Measurements from ENCODE around the gene PDE4B.

PDE4B gene

DNA sequence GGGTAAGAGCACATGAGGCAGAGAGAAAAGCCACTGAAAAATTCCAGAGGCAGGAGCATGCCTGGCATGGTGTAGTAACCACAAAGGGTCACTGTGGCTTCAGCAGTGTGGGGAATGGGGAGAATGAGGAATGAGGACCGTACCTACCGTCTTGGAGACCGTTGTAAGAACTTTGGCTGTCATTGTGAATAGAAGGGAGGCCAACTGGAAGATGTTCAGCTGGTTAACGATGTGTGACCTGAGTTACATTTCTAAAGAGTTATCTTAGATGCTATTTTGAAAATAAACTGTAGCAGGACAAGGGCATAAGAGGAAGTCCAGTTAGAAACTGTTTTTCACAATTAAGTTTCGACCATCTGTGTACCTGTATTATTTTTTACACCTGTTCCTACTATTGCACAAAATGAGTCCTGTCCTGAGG lies 375.8 kb downstream of the PDE4B start:
- no peaks in the 10 kb centered on the region for H3K36me3 ChIP-seq
- TF ChIP-seq, protein P1, sequence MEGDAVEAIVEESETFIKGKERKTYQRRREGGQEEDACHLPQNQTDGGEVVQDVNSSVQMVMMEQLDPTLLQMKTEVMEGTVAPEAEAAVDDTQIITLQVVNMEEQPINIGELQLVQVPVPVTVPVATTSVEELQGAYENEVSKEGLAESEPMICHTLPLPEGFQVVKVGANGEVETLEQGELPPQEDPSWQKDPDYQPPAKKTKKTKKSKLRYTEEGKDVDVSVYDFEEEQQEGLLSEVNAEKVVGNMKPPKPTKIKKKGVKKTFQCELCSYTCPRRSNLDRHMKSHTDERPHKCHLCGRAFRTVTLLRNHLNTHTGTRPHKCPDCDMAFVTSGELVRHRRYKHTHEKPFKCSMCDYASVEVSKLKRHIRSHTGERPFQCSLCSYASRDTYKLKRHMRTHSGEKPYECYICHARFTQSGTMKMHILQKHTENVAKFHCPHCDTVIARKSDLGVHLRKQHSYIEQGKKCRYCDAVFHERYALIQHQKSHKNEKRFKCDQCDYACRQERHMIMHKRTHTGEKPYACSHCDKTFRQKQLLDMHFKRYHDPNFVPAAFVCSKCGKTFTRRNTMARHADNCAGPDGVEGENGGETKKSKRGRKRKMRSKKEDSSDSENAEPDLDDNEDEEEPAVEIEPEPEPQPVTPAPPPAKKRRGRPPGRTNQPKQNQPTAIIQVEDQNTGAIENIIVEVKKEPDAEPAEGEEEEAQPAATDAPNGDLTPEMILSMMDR (IDR thresholded peaks at IDR 0.05; ENCODE audit: low read depth, low read length), result no peak
- no peaks in the 10 kb centered on the region for H3K4me1 ChIP-seq
- no peaks in the 10 kb centered on the region for H3K27me3 ChIP-seq
- no peaks in the 10 kb centered on the region for H3K9me3 ChIP-seq
- no peak overlapping the region for H3K4me3 ChIP-seq (ENCODE audit: low read depth, low read length)
- DNase-seq, result no peak

DNA sequence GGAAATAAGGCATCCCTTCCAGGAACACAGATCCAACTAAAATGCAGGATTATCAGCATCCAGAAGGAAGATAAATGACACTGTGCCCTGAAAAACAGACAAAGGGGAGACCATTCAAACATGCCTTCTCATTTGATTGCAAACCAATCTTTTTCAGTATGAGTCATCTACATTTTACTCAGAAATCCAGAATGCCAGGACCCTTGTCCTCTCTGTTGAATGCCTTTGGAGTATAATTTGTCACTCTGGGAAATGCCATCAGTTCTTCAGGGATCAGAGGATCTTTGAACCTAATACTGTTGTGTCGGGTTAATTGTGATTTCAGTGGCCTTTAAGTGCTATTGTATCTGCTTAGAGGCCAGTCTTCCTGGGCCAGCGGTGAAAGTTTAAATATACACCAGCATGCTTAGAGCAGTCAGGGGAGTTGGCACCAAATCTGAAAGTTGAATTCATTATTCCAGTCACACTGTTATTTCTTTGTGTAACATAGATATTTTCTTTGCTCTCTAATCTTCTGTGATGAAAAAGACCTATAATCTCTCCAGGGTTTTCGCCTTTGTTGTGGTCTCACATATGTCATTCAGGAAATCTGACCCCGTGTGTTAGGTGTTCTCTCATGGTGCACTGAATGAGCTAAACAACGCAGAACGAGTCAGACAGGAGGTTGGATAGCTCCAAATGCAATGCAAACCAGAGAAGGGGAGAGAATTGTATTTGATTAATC lies 376.4 kb downstream of the PDE4B start:
- no peak for DNase-seq
- TF ChIP-seq, protein P1 (IDR thresholded peaks at IDR 0.05; ENCODE audit: low read depth, low read length), result no peak
- Histone ChIP-seq H3K27me3 (no peaks in the 10 kb centered on the region), H3K9me3 (no peaks in the 10 kb centered on the region), H3K36me3 (no peaks in the 10 kb centered on the region), H3K4me1 (no peaks in the 10 kb centered on the region), H3K4me3 (ENCODE audit: low read depth, low read length) (no peak overlapping the region)

DNA sequence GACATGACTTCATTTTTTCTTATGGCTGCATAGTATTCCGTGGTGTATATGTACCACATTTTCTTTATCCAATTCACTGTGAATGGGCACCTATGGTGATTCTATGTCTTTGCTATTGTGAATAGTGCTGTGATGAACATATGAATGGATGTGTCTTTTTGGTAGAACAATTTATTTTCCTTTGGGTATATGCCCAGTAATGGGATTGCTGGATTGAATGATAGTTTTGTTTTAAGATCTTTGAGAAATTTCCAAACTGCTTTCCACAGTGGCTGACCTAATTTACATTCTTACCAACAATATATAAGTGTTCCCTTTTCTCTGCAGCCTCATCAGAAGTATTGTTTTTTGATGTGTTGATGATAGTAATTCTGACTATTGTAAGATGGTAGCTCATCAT lies 379.6 kb downstream of the PDE4B start:
- H3K36me3 ChIP-seq, result no peaks in the 10 kb centered on the region
- no peaks in the 10 kb centered on the region for H3K27me3 ChIP-seq
- H3K9me3 ChIP-seq, result no peaks in the 10 kb centered on the region
- TF ChIP-seq, protein P1 (IDR thresholded peaks at IDR 0.05; ENCODE audit: low read depth, low read length), result no peak
- H3K4me1 ChIP-seq, result peaks cover 5% of the 10 kb centered on the region; the same call in 1 of the 2 replicates
- DNase-seq, result no peak
- no peak overlapping the region for H3K4me3 ChIP-seq (ENCODE audit: low read depth, low read length)

DNA sequence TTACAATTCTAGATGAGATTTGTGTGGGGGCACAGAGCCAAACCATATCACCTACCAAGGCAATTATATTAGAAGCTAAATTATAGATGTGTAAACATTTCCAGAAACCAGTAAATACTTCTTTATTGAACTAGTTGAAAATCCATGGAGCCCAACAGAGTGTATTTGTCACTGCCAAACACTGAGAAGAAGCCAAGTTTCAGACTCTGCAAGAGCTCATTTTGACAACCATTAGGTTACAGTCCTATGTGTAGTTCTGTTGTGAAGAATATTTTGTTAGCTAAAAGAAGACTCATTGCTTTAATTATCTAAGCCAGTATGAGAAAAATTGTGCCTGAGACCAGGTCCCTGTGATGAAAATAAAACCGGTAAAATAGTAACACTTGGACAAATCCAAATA lies 382.4 kb downstream of the PDE4B start:
- no peaks in the 10 kb centered on the region for H3K27me3 ChIP-seq
- no peak overlapping the region for H3K4me3 ChIP-seq (ENCODE audit: low read depth, low read length)
- no peaks in the 10 kb centered on the region for H3K9me3 ChIP-seq
- H3K36me3 ChIP-seq, result no peaks in the 10 kb centered on the region
- DNase-seq, result no peak
- H3K4me1 ChIP-seq, result peaks cover 5% of the 10 kb centered on the region; the same call in 1 of the 2 replicates
- TF ChIP-seq, protein P1 (IDR thresholded peaks at IDR 0.05; ENCODE audit: low read depth, low read length), result no peak

DNA sequence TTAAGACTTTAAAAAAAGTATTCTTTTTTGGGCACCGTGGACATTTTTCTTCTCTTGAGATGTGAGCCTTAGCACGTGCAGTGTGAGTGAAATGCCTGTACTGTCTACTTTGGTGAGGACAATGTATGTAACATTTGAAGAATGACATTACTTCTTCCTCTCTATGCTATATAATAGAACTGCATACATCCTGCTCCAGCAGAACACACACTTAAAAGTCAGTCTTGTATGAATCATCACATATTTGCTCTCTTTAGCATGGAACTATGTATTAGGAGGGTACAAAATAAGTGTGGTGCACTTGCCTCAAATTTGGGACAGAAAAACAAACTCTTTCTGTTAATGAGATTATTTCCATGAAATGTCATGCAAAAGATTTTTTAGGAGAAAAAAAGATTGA lies 382.9 kb downstream of the PDE4B start:
- no peaks in the 10 kb centered on the region for H3K36me3 ChIP-seq
- DNase-seq, result no peak
- H3K9me3 ChIP-seq, result no peaks in the 10 kb centered on the region
- peaks cover 5% of the 10 kb centered on the region; the same call in 1 of the 2 replicates for H3K4me1 ChIP-seq
- no peak overlapping the region for H3K4me3 ChIP-seq (ENCODE audit: low read depth, low read length)
- H3K27me3 ChIP-seq, result no peaks in the 10 kb centered on the region
- TF ChIP-seq, protein P1 (IDR thresholded peaks at IDR 0.05; ENCODE audit: low read depth, low read length), result no peak

DNA sequence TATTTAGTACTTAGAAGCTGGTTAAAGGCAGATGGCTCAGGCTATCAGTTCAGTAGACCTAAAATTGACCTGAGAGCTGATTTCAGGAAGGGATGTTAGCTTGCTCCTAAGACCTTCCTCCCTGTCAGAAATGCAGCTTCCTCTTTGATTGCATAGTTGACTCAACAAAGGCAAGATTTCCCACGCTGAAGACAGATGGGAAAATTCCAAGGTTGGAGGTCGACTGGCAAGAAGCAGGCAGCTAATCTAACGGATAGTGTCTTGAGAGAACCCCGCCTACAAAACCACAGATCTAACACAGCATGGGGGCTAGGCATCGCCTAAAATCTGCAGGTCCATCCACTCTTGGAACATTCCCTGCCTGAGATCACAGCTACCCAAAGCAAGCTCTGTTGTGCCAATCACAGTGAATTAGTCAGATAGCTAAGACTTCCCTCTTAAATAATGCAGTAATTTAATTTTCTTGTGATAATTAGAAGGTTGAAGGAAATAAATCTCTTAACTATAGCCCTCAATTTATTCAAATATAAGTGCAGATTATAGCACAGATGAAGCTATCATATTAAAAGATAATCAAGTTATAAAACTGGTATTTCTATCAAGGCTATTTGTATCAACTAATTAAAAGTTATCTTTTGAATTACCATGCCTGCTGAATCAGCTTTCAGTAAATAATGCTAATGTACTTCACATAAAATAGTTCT lies 383.5 kb downstream of the PDE4B start:
- Histone ChIP-seq H3K27me3 (no peaks in the 10 kb centered on the region), H3K4me1 (peaks cover 5% of the 10 kb centered on the region; the same call in 1 of the 2 replicates), H3K9me3 (no peaks in the 10 kb centered on the region), H3K4me3 (ENCODE audit: low read depth, low read length) (no peak overlapping the region), H3K36me3 (no peaks in the 10 kb centered on the region)
- DNase-seq, result no peak
- TF ChIP-seq, protein P1 (IDR thresholded peaks at IDR 0.05; ENCODE audit: low read depth, low read length), result no peak

Data from BE2C (cell line).